SK-N-SH (cell line): Measurements from ENCODE around the gene TXN2. TPM values are rescaled to one million over a fixed set of nuclear protein-coding genes. Genes with fewer than 3 reads are reported as not detected.
"Not testable (repeated sequence)": the region's sequence is repeated elsewhere in the genome, so short reads cannot be mapped to it uniquely, and the experiment has no call there.

Source experiments
- CTCF ChIA-PET: fragments of 300-600, 350-600 bp; formaldehyde crosslinking; extraction: SDS; loops from one replicate; lab custom pipeline; 2021; lab: Yijun Ruan, JAX
- POLR2A ChIA-PET: fragments of 350-600 bp; sonication (Branson Sonifier 250); formaldehyde crosslinking; extraction: SDS; loops from one replicate; lab custom pipeline; 2020; ENCODE audit warnings: antibody characterized with exemption, inconsistent platforms; lab: Yijun Ruan, JAX
- DNase-seq: peaks from one replicate; pipeline ENCODE4 v3.0.0; 2012
- H2AFZ ChIP-seq: fragments of 200-600 bp; sonication (generic); 2 replicates; pipeline ENCODE4 v1.8.1; 2016; ENCODE audit warnings: antibody characterized with exemption, mild to moderate bottlenecking, low read depth
- H3F3A ChIP-seq: fragments of 200-600 bp; sonication (generic); replicated peaks from 2 replicates; pipeline ENCODE3; 2016; ENCODE audit warnings: antibody characterized with exemption, mild to moderate bottlenecking; ENCODE audit not compliant: insufficient read depth
- H3K27ac ChIP-seq, 2 experiments: fragments of 200-500 bp in 1 of 2; fragments of 200-600 bp in 1 of 2; sonication (Bioruptor generic) in 1 of 2; sonication (generic), shearing (Covaris generic) in 1 of 2; 2 replicates each; pipeline versions ENCODE4 v1.5.1 to v1.6.1; 2014 to 2016; ENCODE audit warnings: low read depth in 2 of 2, inconsistent platforms in 1 of 2, low read length in 1 of 2, mild to moderate bottlenecking in 1 of 2, mixed read lengths in 1 of 2
- H3K27me3 ChIP-seq: fragments of 200-600 bp; sonication (generic), shearing (Covaris generic); 2 replicates; pipeline ENCODE4 v1.6.1; 2016; ENCODE audit warnings: mixed run types; ENCODE audit not compliant: insufficient read depth
- H3K36me3 ChIP-seq, 2 experiments: fragments of 200-500 bp in 1 of 2; fragments of 200-600 bp in 1 of 2; sonication (Bioruptor generic) in 1 of 2; sonication (generic) in 1 of 2; replicated peaks in 1 of 2; 2 replicates each; pipeline versions ENCODE3 to v1.5.1; 2014 to 2016; ENCODE audit warnings: low read length in 1 of 2, mild to moderate bottlenecking in 1 of 2; ENCODE audit not compliant: insufficient read depth in 2 of 2, control insufficient read depth in 1 of 2
- H3K4me1 ChIP-seq, 2 experiments: fragments of 200-500 bp in 1 of 2; fragments of 200-600 bp in 1 of 2; sonication (Bioruptor generic) in 1 of 2; sonication (generic), shearing (Covaris generic) in 1 of 2; 2 replicates each; pipeline versions ENCODE4 v1.5.1 to v1.6.1; 2014 to 2016; ENCODE audit warnings: low read depth in 1 of 2, low read length in 1 of 2, mixed run types in 1 of 2; ENCODE audit not compliant: insufficient read depth in 2 of 2, control insufficient read depth in 1 of 2
- H3K4me2 ChIP-seq: fragments of 200-600 bp; sonication (generic), shearing (Covaris generic); 2 replicates; pipeline ENCODE4 v1.6.1; 2017; ENCODE audit warnings: mixed run types
- H3K4me3 ChIP-seq, 2 experiments: fragments of 200-500 bp in 1 of 2; fragments of 200-600 bp in 1 of 2; sonication (Bioruptor generic) in 1 of 2; sonication (generic), shearing (Covaris generic) in 1 of 2; 2 replicates each; pipeline versions ENCODE4 v1.5.1 to v1.8.1; 2014 to 2016; ENCODE audit warnings: low read depth in 2 of 2, inconsistent platforms in 1 of 2, low read length in 1 of 2, mild to moderate bottlenecking in 1 of 2, mixed read lengths in 1 of 2, moderate library complexity in 1 of 2
- H3K79me2 ChIP-seq: fragments of 200-600 bp; sonication (generic); 2 replicates; pipeline ENCODE4 v1.8.1; 2017; ENCODE audit warnings: mild to moderate bottlenecking; ENCODE audit not compliant: insufficient read depth
- H3K9ac ChIP-seq: fragments of 200-600 bp; sonication (generic); 2 replicates; pipeline ENCODE4 v1.6.1; 2017; ENCODE audit warnings: mixed run types
- H3K9me2 ChIP-seq: fragments of 200-600 bp; sonication (generic); 2 replicates; pipeline ENCODE4 v1.6.1; 2017; ENCODE audit warnings: mixed run types
- H3K9me3 ChIP-seq: fragments of 200-600 bp; sonication (generic); 2 replicates; pipeline ENCODE4 v1.6.1; 2017; ENCODE audit warnings: mixed run types, mild to moderate bottlenecking, moderate library complexity
- H4K20me1 ChIP-seq: fragments of 200-600 bp; sonication (generic); 2 replicates; pipeline ENCODE4 v1.6.1; 2017; ENCODE audit warnings: mild to moderate bottlenecking, mixed run types; ENCODE audit not compliant: insufficient read depth
- EP300 ChIP-seq, 2 experiments: IDR thresholded peaks; 2 replicates each; pipeline versions ENCODE4 v1.4.0 to v1.6.1; 2012; ENCODE audit warnings: borderline replicate concordance in 1 of 2, low read depth in 1 of 2, low read length in 1 of 2
- FOXJ3 ChIP-seq: sonication (generic); formaldehyde crosslinking; IDR thresholded peaks from 2 replicates; pipeline ENCODE4 v1.5.1; 2020; ENCODE audit warnings: mild to moderate bottlenecking, missing genetic modification reagents
- GABPA ChIP-seq: IDR thresholded peaks from 2 replicates; pipeline ENCODE4 v1.4.0; 2012; ENCODE audit warnings: low read depth, mild to moderate bottlenecking
- MAX ChIP-seq: IDR thresholded peaks from 2 replicates; pipeline ENCODE4 v1.4.0; 2012; ENCODE audit warnings: low read depth
- MEF2A ChIP-seq: IDR thresholded peaks from 2 replicates; pipeline ENCODE4 v1.4.0; 2012; ENCODE audit warnings: low read depth, borderline replicate concordance
- NRF1 ChIP-seq: IDR thresholded peaks from 2 replicates; pipeline ENCODE4 v1.6.1; 2012; ENCODE audit warnings: low read depth, mild to moderate bottlenecking, low read length
- PBX3 ChIP-seq: IDR thresholded peaks from 2 replicates; pipeline ENCODE4; 2012
- RXRA ChIP-seq: IDR thresholded peaks from 2 replicates; pipeline ENCODE4 v1.4.0; 2012; ENCODE audit warnings: low read depth, mild to moderate bottlenecking, borderline replicate concordance
- SMC3 ChIP-seq: IDR thresholded peaks from 2 replicates; pipeline ENCODE4 v1.6.1; 2012; ENCODE audit warnings: low read depth, low read length, improper control_type of control experiment
- TAF1 ChIP-seq: IDR thresholded peaks from 2 replicates; pipeline ENCODE4 v1.6.1; 2012; ENCODE audit warnings: low read depth, mild to moderate bottlenecking, low read length, moderate library complexity, borderline replicate concordance
- TEAD4 ChIP-seq: IDR thresholded peaks from 2 replicates; pipeline ENCODE4 v1.4.0; 2012; ENCODE audit warnings: mild to moderate bottlenecking, borderline replicate concordance; ENCODE audit not compliant: insufficient read depth
- WGBS: methylation state at CpG from one replicate; pipeline ENCODE4 v1.1.6; 2017; ENCODE audit warnings: low lambda C conversion rate; 5-methylcytosine and 5-hydroxymethylcytosine counted together
- polyA plus RNA-seq, 3 experiments: library from polyadenylated mRNA; depleted of rRNA; stranded (reverse); fragments of >200 nt; gene quantifications; 2 replicates each; pipeline ENCODE4 v1.2.3, GENCODE V29; 2012
- TF ChIP-seq, protein P1 (sequence below): fragments of 150-350 bp; IDR thresholded peaks from 2 replicates; pipeline ENCODE4 v1.6.1; 2017; ENCODE audit warnings: antibody characterized with exemption, low read length, low read depth, borderline replicate concordance

TXN2 gene
- polyA plus RNA-seq, 1 of the 3 experiments (the other 2 are of a cell fraction), result 251 TPM

- H3K4me1 ChIP-seq, H4K20me1 ChIP-seq, H3K4me2 ChIP-seq, POLR2A ChIA-PET, H3K27ac ChIP-seq, H3K9me3 ChIP-seq, H2AFZ ChIP-seq, H3K4me3 ChIP-seq, H3K27me3 ChIP-seq, H3K36me3 ChIP-seq, H3K9ac ChIP-seq, H3K9me2 ChIP-seq, DNase-seq, H3F3A ChIP-seq, CTCF ChIA-PET, H3K79me2 ChIP-seq: not testable (repeated sequence)
- 91% methylated on average over 5 of the region's 5 CpGs for WGBS
These were observed 28.3 kb downstream of the TXN2 start for GRCh38 chr22:36452978-36453607.

GRCh38 chr22:36452250-36452977 is 29.0 kb downstream of the TXN2 start:
- no peak for DNase-seq
- Histone ChIP-seq H3K9ac (no peak overlapping the region), H3K36me3 (no peaks in the 10 kb centered on the region), H2AFZ (no peak overlapping the region), H3F3A (peaks cover 7% of the 10 kb centered on the region), H3K27me3 (no peaks in the 10 kb centered on the region), H3K9me2 (no peaks in the 10 kb centered on the region), H3K79me2 (no peaks in the 10 kb centered on the region), H4K20me1 (no peaks in the 10 kb centered on the region), H3K4me2 (no peak overlapping the region), H3K4me1 (peaks cover 0 to 8% of the 10 kb centered on the region in 2 experiments; a peak in 1 of 4 replicates), H3K9me3 (no peaks in the 10 kb centered on the region), H3K4me3 (no peak overlapping the region), H3K27ac (no peak overlapping the region)
- TF ChIP-seq RXRA (no peak), PBX3 (no peak), MAX (no peak), EP300 (IDR thresholded peaks at IDR 0.05; ENCODE audit: borderline replicate concordance in 1 of 2, low read depth in 1 of 2, low read length in 1 of 2) (no peak), TAF1 (no peak), TEAD4 (no peak), FOXJ3 (CRISPR knock-in tag) (no peak), GABPA (no peak), MEF2A (no peak), SMC3 (no peak), NRF1 (no peak)
- TF ChIP-seq, protein P1, sequence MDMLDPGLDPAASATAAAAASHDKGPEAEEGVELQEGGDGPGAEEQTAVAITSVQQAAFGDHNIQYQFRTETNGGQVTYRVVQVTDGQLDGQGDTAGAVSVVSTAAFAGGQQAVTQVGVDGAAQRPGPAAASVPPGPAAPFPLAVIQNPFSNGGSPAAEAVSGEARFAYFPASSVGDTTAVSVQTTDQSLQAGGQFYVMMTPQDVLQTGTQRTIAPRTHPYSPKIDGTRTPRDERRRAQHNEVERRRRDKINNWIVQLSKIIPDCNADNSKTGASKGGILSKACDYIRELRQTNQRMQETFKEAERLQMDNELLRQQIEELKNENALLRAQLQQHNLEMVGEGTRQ, result no peak
- 89% methylated on average over 8 of the region's 9 CpGs for WGBS
- ChIA-PET CTCF (no interaction called here), POLR2A (no interaction called here)

DNA sequence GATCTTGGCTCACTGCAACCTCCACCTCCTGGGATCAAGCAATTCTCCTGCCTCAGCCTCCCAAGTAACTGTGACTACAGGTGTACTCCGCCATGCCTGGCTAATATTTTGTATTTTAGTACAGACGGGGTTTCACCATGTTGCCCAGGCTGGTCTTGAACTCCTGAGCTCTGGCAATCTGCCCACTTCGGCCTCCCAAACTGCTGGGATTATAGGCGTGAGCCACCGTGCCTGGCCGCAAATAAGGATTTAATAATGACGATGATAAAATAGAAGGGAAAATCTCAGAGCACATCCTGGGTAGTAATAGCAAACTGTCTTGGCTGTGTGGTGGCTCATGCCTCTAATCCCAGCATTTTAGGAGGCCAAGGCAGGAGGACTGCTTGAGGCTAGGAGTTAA is 30.5 kb downstream of the TXN2 start:
- H3K27ac ChIP-seq, H2AFZ ChIP-seq, H3K4me1 ChIP-seq, H3K27me3 ChIP-seq, H3K9me2 ChIP-seq, H3K4me2 ChIP-seq, H3K9me3 ChIP-seq, H3F3A ChIP-seq, H3K36me3 ChIP-seq, H3K9ac ChIP-seq, H3K4me3 ChIP-seq, H4K20me1 ChIP-seq, DNase-seq, H3K79me2 ChIP-seq, POLR2A ChIA-PET: not testable (repeated sequence)
- 94% methylated on average over 7 of the region's 7 CpGs for WGBS
- CTCF ChIA-PET, result interaction anchor here (1.1 kb wide), 1 partner anchor 8 kb away, joined by 3 read pairs; no protein-coding TSS in a partner anchor
